ENCODE results near the gene THBS3. TPM values are rescaled to one million over a fixed set of nuclear protein-coding genes. Genes with fewer than 3 reads are reported as not detected.

The THBS3 gene
- total RNA-seq, 1 donor, result 66.6 TPM

DNA sequence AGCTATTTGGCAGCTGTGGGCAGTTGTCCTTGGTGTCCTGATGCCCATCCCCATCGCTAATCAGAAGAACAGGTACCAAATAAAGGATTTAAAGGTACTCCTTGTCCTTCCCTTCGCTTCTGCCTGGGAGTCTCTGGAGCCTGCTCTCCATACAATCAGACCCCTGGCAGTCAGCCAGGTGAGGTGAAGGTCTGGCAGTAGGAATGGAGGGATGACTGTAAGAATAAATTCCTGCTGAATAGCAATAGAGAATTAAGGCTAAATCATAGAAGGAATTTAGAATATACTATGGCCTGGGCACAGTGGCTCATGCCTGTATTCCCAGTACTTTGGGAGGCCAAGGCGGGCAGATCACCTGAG is 9.2 kb downstream of the THBS3 start:
- Histone ChIP-seq H3K27me3 (ENCODE audit: insufficient read depth, low read length) (no peaks in the 10 kb centered on the region), H4K20me1 (ENCODE audit: insufficient read depth, low read length) (no peaks in the 10 kb centered on the region), H3K4me3 (ENCODE audit: insufficient read depth, low read length) (no peak overlapping the region), H3K9me3 (ENCODE audit: low read depth, low read length) (no peaks in the 10 kb centered on the region), H3K4me1 (ENCODE audit: insufficient read depth, low read length) (peaks cover 16% of the 10 kb centered on the region), H3K27ac (ENCODE audit: low read depth, low read length) (no peak overlapping the region), H3K4me2 (ENCODE audit: insufficient read depth, low read length) (no peak overlapping the region), H3K36me3 (ENCODE audit: insufficient read depth, low read length) (peaks cover 28% of the 10 kb centered on the region), H2AFZ (ENCODE audit: low read length) (no peak overlapping the region), H3K79me2 (ENCODE audit: insufficient read depth, low read length) (peaks cover 14% of the 10 kb centered on the region)
- peak; percentile 6 for DNase-seq (ENCODE audit: insufficient read length, low spot score, missing footprints)
- TF ChIP-seq, protein P1, sequence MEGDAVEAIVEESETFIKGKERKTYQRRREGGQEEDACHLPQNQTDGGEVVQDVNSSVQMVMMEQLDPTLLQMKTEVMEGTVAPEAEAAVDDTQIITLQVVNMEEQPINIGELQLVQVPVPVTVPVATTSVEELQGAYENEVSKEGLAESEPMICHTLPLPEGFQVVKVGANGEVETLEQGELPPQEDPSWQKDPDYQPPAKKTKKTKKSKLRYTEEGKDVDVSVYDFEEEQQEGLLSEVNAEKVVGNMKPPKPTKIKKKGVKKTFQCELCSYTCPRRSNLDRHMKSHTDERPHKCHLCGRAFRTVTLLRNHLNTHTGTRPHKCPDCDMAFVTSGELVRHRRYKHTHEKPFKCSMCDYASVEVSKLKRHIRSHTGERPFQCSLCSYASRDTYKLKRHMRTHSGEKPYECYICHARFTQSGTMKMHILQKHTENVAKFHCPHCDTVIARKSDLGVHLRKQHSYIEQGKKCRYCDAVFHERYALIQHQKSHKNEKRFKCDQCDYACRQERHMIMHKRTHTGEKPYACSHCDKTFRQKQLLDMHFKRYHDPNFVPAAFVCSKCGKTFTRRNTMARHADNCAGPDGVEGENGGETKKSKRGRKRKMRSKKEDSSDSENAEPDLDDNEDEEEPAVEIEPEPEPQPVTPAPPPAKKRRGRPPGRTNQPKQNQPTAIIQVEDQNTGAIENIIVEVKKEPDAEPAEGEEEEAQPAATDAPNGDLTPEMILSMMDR (IDR thresholded peaks at IDR 0.05; ENCODE audit: extremely low read depth, low read depth, low read length), result no peak

DNA sequence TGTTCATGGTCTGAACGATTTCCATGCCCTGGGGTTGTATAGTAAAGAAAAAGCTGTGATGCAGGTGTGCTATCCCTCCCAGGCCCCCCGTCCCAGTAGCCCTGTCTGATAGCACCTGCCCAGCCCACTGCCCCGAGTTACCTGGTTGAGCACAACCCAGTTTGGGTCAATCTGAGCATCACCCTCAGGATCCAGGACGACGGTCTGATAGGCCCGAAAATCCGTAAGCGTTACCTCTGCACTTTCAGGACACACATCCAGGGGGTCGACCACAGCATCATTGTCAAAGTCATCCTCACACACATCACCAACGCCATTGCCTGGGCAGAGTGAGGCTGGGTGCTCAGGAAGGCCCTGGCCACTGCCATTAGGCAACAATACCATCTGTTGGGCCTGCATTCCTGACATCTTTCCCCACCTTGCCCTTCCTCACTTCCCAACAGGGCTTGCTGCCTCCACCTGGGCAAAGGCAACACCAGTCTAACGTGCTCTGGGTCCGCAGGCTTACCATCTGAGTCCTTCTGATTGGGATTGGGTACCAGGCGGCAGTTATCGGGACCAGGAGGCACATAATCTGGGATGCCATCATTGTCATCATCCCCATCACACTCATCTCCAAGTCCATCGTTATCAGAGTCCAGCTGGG is 9.7 kb downstream of the THBS3 start:
- no peak overlapping the region for H3K27ac ChIP-seq (ENCODE audit: low read depth, low read length)
- H2AFZ ChIP-seq (ENCODE audit: low read length), result no peak overlapping the region
- TF ChIP-seq, protein P1 (IDR thresholded peaks at IDR 0.05; ENCODE audit: extremely low read depth, low read depth, low read length), result no peak
- H3K9me3 ChIP-seq (ENCODE audit: low read depth, low read length), result no peaks in the 10 kb centered on the region
- no peak overlapping the region for H3K4me2 ChIP-seq (ENCODE audit: insufficient read depth, low read length)
- no peak overlapping the region for H3K4me3 ChIP-seq (ENCODE audit: insufficient read depth, low read length)
- peaks cover 28% of the 10 kb centered on the region for H3K36me3 ChIP-seq (ENCODE audit: insufficient read depth, low read length)
- DNase-seq (ENCODE audit: insufficient read length, low spot score, missing footprints), result no peak
- no peaks in the 10 kb centered on the region for H3K27me3 ChIP-seq (ENCODE audit: insufficient read depth, low read length)
- H3K79me2 ChIP-seq (ENCODE audit: insufficient read depth, low read length), result peaks cover 14% of the 10 kb centered on the region
- H4K20me1 ChIP-seq (ENCODE audit: insufficient read depth, low read length), result no peaks in the 10 kb centered on the region
- peaks cover 20% of the 10 kb centered on the region for H3K4me1 ChIP-seq (ENCODE audit: insufficient read depth, low read length)

DNA sequence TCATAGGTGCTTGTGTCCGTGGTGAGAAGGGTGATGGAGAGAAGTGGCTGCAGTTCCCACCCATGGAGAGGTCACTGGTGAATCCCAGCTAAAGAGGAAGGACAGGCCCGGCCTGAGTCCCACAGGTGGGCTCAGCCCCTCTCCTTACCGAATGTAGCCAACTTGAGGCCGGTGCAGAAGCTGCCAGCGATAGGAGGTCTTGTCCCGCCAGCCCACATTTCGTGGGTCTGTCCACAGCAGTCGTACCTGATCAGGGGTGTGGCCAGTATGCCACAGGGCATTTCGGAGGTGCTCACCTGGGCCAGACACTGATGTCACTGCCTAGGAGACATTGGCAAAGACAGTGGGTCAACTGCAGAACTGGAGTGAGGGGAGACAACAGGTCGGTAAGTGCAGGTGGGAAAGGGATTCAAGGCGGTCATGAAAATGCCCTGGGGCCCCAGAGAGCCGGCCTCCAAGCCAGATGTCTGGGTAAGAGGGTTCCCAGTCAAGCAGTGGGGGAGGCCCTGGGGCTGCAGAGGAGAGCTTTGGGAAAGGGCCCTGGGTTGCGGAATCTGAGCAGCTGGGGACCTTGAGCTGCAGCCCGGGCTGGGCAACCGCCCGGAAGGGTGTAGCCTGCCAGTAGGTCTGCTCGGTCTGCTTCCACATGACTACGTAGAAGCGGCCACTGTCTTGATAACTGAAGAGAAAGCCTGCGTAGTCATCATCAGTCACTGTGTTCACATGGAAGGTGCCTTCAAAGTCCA is 10.6 kb downstream of the THBS3 start:
- Histone ChIP-seq H2AFZ (ENCODE audit: low read length) (no peak overlapping the region), H3K9me3 (ENCODE audit: low read depth, low read length) (no peaks in the 10 kb centered on the region), H3K36me3 (ENCODE audit: insufficient read depth, low read length) (peaks cover 27% of the 10 kb centered on the region), H3K27me3 (ENCODE audit: insufficient read depth, low read length) (no peaks in the 10 kb centered on the region), H3K79me2 (ENCODE audit: insufficient read depth, low read length) (peaks cover 14% of the 10 kb centered on the region), H3K4me1 (ENCODE audit: insufficient read depth, low read length) (peaks cover 22% of the 10 kb centered on the region), H3K4me2 (ENCODE audit: insufficient read depth, low read length) (no peak overlapping the region), H3K4me3 (ENCODE audit: insufficient read depth, low read length) (no peak overlapping the region), H4K20me1 (ENCODE audit: insufficient read depth, low read length) (no peaks in the 10 kb centered on the region), H3K27ac (ENCODE audit: low read depth, low read length) (no peak overlapping the region)
- DNase-seq (ENCODE audit: insufficient read length, low spot score, missing footprints), result peak; percentile 22
- TF ChIP-seq, protein P1 (IDR thresholded peaks at IDR 0.05; ENCODE audit: extremely low read depth, low read depth, low read length), result no peak

DNA sequence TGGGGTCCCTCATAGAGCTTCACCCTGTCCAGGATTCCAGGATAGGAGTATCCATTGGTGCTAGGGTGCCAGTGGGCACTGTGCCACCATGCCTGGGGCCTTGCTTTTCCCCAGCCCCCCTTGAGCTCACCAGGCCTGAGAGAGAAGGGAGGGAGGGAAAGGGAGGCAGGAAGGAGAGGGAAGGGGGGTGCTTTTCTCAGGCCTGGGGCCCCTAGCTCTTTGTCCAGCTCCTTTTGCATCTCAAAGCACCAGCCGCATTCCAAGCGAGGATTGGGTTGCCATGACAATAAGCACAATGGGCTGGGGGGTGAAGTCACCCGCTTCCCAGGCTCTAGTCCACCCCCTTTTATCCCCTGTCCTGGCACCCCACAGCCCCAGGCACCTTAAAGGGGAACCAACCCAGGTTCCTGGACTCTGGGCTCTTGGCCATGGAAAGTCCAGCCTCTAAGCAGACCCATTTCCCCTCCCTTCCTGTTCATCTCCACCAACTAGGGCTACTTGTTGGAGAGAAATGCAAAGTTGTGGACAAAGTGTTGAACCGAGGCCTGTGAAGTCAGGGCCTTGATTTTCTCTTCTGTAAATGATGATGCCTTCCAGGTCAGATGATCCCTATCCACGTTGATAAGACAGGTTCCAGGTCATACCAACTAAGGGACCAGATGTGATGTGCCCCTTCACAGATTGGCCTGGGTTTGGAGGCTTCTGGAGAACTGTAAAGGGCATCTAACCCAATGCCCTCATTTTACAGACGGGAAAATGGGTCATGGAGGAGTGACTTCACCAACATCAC is 11.4 kb downstream of the THBS3 start:
- no peaks in the 10 kb centered on the region for H4K20me1 ChIP-seq (ENCODE audit: insufficient read depth, low read length)
- peak overlapping the region; percentile 13 for H3K27ac ChIP-seq (ENCODE audit: low read depth, low read length)
- peaks cover 22% of the 10 kb centered on the region for H3K36me3 ChIP-seq (ENCODE audit: insufficient read depth, low read length)
- no peaks in the 10 kb centered on the region for H3K27me3 ChIP-seq (ENCODE audit: insufficient read depth, low read length)
- no peak overlapping the region for H3K4me3 ChIP-seq (ENCODE audit: insufficient read depth, low read length)
- TF ChIP-seq, protein P1 (IDR thresholded peaks at IDR 0.05; ENCODE audit: extremely low read depth, low read depth, low read length), result no peak
- H2AFZ ChIP-seq (ENCODE audit: low read length), result no peak overlapping the region
- H3K9me3 ChIP-seq (ENCODE audit: low read depth, low read length), result no peaks in the 10 kb centered on the region
- peak overlapping the region; percentile 93 for H3K4me2 ChIP-seq (ENCODE audit: insufficient read depth, low read length)
- peak; percentile 61 for DNase-seq (ENCODE audit: insufficient read length, low spot score, missing footprints)
- peaks cover 22% of the 10 kb centered on the region for H3K4me1 ChIP-seq (ENCODE audit: insufficient read depth, low read length)
- H3K79me2 ChIP-seq (ENCODE audit: insufficient read depth, low read length), result peaks cover 14% of the 10 kb centered on the region
